WTC11 (cell line): ENCODE results near the gene NAT9. TPM values are rescaled to one million over a fixed set of nuclear protein-coding genes. Genes with fewer than 3 reads are reported as not detected.

Source experiments
- ATAC-seq: fragments of 200-7000 bp; cut with Tn5 transposase; 2 replicates; pipeline ENCODE4 v1.10.0; 2021; ENCODE audit warnings: mild to moderate bottlenecking, moderate library complexity
- CTCF ChIA-PET: fragments of 300-600 bp; sonication (Branson Sonifier 250); formaldehyde crosslinking; loops from one replicate; lab custom pipeline; 2021; ENCODE audit warnings: antibody characterized with exemption; lab: Charles Lee
- POLR2A ChIA-PET: fragments of 350-600 bp; sonication (Branson Sonifier 250); formaldehyde crosslinking; loops from one replicate; lab custom pipeline; 2021; ENCODE audit warnings: antibody characterized with exemption; lab: Charles Lee
- DNase-seq: peaks from one replicate; pipeline ENCODE4 v3.0.0; 2021; ENCODE audit warnings: low spot score
- H3K27ac Mint-ChIP-seq: 2 replicates; pipeline ENCODE4 v1.8.0; 2021; ENCODE audit warnings: mixed read lengths
- H3K27me3 Mint-ChIP-seq: 2 replicates; pipeline ENCODE4 v1.8.0; 2021; ENCODE audit warnings: low read depth, mild to moderate bottlenecking, moderate library complexity, mixed read lengths
- H3K36me3 Mint-ChIP-seq: 2 replicates; pipeline ENCODE4 v1.8.0; 2021; ENCODE audit warnings: mixed read lengths
- H3K4me1 Mint-ChIP-seq: 2 replicates; pipeline ENCODE4 v1.8.0; 2022; ENCODE audit warnings: mixed read lengths
- H3K4me3 Mint-ChIP-seq: 2 replicates; pipeline ENCODE4 v1.8.0; 2021; ENCODE audit warnings: mild to moderate bottlenecking, moderate library complexity, mixed read lengths
- H3K9me3 Mint-ChIP-seq: 2 replicates; pipeline ENCODE4 v1.8.0; 2021; ENCODE audit warnings: mixed read lengths
- ARID4B ChIP-seq: sonication (generic); formaldehyde crosslinking; IDR thresholded peaks from 2 replicates; pipeline ENCODE4 v1.8.0; 2023; ENCODE audit warnings: missing genetic modification reagents, mild to moderate bottlenecking, borderline replicate concordance
- ATF6 ChIP-seq: sonication (generic); formaldehyde crosslinking; IDR thresholded peaks from 2 replicates; pipeline ENCODE4 v1.8.1; 2023; ENCODE audit warnings: mild to moderate bottlenecking, missing genetic modification reagents
- EMX1 ChIP-seq: fragments of 250-450 bp; sonication (Bioruptor Pico); IDR thresholded peaks from 2 replicates; pipeline ENCODE4 v1.8.0; 2021; ENCODE audit warnings: mild to moderate bottlenecking
- ESRRA ChIP-seq: sonication (generic); formaldehyde crosslinking; IDR thresholded peaks from 2 replicates; pipeline ENCODE4 v1.8.1; 2022; ENCODE audit warnings: mild to moderate bottlenecking, missing genetic modification reagents, borderline replicate concordance
- FOXP4 ChIP-seq: sonication (generic); formaldehyde crosslinking; IDR thresholded peaks from 2 replicates; pipeline ENCODE4 v1.8.0; 2022; ENCODE audit warnings: mild to moderate bottlenecking, missing genetic modification reagents
- JUN ChIP-seq: sonication (generic); formaldehyde crosslinking; IDR thresholded peaks from 2 replicates; pipeline ENCODE4 v1.8.0; 2023; ENCODE audit warnings: mild to moderate bottlenecking, missing genetic modification reagents
- MLX ChIP-seq: sonication (generic); formaldehyde crosslinking; IDR thresholded peaks from 2 replicates; pipeline ENCODE4 v1.8.1; 2023; ENCODE audit warnings: mild to moderate bottlenecking, missing genetic modification reagents, moderate library complexity
- NFYB ChIP-seq: sonication (generic); formaldehyde crosslinking; conservative IDR thresholded peaks from 2 replicates; pipeline ENCODE4 v1.8.0; 2022; ENCODE audit warnings: low read depth, missing genetic modification reagents
- PREB ChIP-seq: sonication (generic); formaldehyde crosslinking; IDR thresholded peaks from 2 replicates; pipeline ENCODE4 v1.8.1; 2022; ENCODE audit warnings: mild to moderate bottlenecking, missing genetic modification reagents, moderate library complexity, borderline replicate concordance
- USF2 ChIP-seq: sonication (generic); formaldehyde crosslinking; IDR thresholded peaks from 2 replicates; pipeline ENCODE4 v1.8.1; 2023; ENCODE audit warnings: mild to moderate bottlenecking, missing genetic modification reagents, moderate library complexity
- ZNF425 ChIP-seq: fragments of 250-450 bp; sonication (Bioruptor Pico); conservative IDR thresholded peaks from 2 replicates; pipeline ENCODE4 v1.9.0; 2021; ENCODE audit warnings: mild to moderate bottlenecking
- total RNA-seq: library from RNA; stranded (reverse); gene quantifications from 3 replicates; pipeline ENCODE4 v1.2.3, GENCODE V29; 2021

NAT9 gene
- total RNA-seq, 1 experiment from 2014 or later, result 67.1 TPM

GRCh38 chr17:74801896-74802295, 25.8 kb upstream of the NAT9 start:
- no peak for TF ChIP-seq ZNF425 (CRISPR knock-in tag)
- no peak for TF ChIP-seq USF2
- TF ChIP-seq ESRRA, result no peak
- no peak for TF ChIP-seq JUN (CRISPR knock-in tag)
- TF ChIP-seq FOXP4 (CRISPR knock-in tag), result no peak
- no peak for TF ChIP-seq PREB (CRISPR knock-in tag)
- no peak for TF ChIP-seq NFYB (CRISPR knock-in tag)
- TF ChIP-seq EMX1 (CRISPR knock-in tag), result no peak
- no peak for TF ChIP-seq MLX (CRISPR knock-in tag)
- Mint-ChIP-seq H3K9me3 (no peaks in the 10 kb centered on the region), H3K4me1 (no peaks in the 10 kb centered on the region), H3K36me3 (0 out of 2 replicates have a peak, but pooled peaks cover 3% of the 10 kb centered on the region), H3K27me3 (no peaks in the 10 kb centered on the region), H3K27ac (0 out of 2 replicates have a peak overlapping the region, but pooled peaks have one; percentile 23), H3K4me3 (no peak overlapping the region)
- DNase-seq (no peak), ATAC-seq (no peak)
- POLR2A ChIA-PET, result no interaction called here
- CTCF ChIA-PET, result interaction anchor here (1.3 to 1.7 kb wide), 4 partner anchors 10 to 64 kb away, joined by 4 to 10 read pairs (median 4); no protein-coding TSS in a partner anchor

- TF ChIP-seq ATF6 (no peak), ARID4B (CRISPR knock-in tag) (no peak), FOXP4 (CRISPR knock-in tag) (no peak)
- Mint-ChIP-seq H3K4me3 (no peak overlapping the region), H3K27ac (no peak overlapping the region), H3K27me3 (no peaks in the 10 kb centered on the region), H3K4me1 (no peaks in the 10 kb centered on the region), H3K9me3 (no peaks in the 10 kb centered on the region), H3K36me3 (peaks cover 8% of the 10 kb centered on the region; the same call in 1 of the 2 replicates)
- ChIA-PET CTCF (interaction anchor here (1.3 to 1.7 kb wide), 5 partner anchors 12 to 65 kb away, joined by 3 to 10 read pairs (median 4); no protein-coding TSS in a partner anchor), POLR2A (no interaction called here)
- no peak for DNase-seq
- no peak for ATAC-seq
Observed at GRCh38 chr17:74800531-74800930, 24.4 kb upstream of the NAT9 start.
